Tibial nerve (tissue), 4 donors: ENCODE data around the gene ART4. TPM values are rescaled to one million over a fixed set of nuclear protein-coding genes. Genes with fewer than 3 reads are reported as not detected.
A peak's percentile ranks its signal among the peaks of the same experiment; 100 is the strongest.

ENCODE experiments used
- DNase-seq, 2 donors: peaks; one replicate each; pipeline ENCODE4 v3.0.0-alpha.2; 2019; ENCODE audit warnings: low spot score in 2 of 2
- H3K27ac ChIP-seq, 4 donors: fragments of 200-600 bp; sonication (generic) in 3 of 4; one replicate each; pipeline ENCODE4 v1.5.1; 2017 to 2019; ENCODE audit warnings: mild to moderate bottlenecking in 1 of 4
- H3K27me3 ChIP-seq, 2 donors: fragments of 200-600 bp; sonication (generic) in 1 of 2; one replicate each; pipeline versions ENCODE4 v1.5.1 to v1.6.0; 2017 to 2019
- H3K36me3 ChIP-seq, 3 donors: fragments of 200-600 bp; sonication (generic); one replicate each; pipeline ENCODE4 v1.5.1; 2018 to 2019
- H3K4me1 ChIP-seq, 4 donors: fragments of 200-600 bp; sonication (generic) in 3 of 4; one replicate each; pipeline ENCODE4 v1.5.1; 2017 to 2019
- H3K4me3 ChIP-seq, 4 donors: fragments of 200-600 bp; sonication (generic) in 3 of 4; one replicate each; pipeline ENCODE4 v1.5.1; 2017 to 2019; ENCODE audit warnings: mild to moderate bottlenecking in 1 of 4, moderate library complexity in 1 of 4
- H3K9me3 ChIP-seq, 4 donors: fragments of 200-600 bp; sonication (generic) in 3 of 4; one replicate each; pipeline ENCODE4 v1.5.1; 2017 to 2019
- CTCF ChIP-seq, 5 experiments: fragments of 200-600 bp in 3 of 5; fragments of 450-650 bp in 2 of 5; sonication (generic) in 3 of 5; IDR thresholded peaks; one replicate each; pipeline ENCODE4 v1.5.1; 2016 to 2019; ENCODE audit warnings: antibody characterized with exemption in 5 of 5, mild to moderate bottlenecking in 3 of 5, moderate library complexity in 2 of 5
- EP300 ChIP-seq, 2 donors: sonication (generic); formaldehyde crosslinking; IDR thresholded peaks; one replicate each; pipeline ENCODE4 v1.6.1; 2017; ENCODE audit warnings: antibody characterized with exemption in 2 of 2, mild to moderate bottlenecking in 1 of 2
- POLR2A ChIP-seq, 2 donors: fragments of 450-650 bp; IDR thresholded peaks; one replicate each; pipeline ENCODE4 v1.6.1; 2017; ENCODE audit warnings: antibody characterized with exemption in 2 of 2, mild to moderate bottlenecking in 2 of 2, moderate library complexity in 2 of 2
- WGBS, 2 donors: methylation state at CpG; one replicate each; pipeline ENCODE4 v1.1.5; 2018; 5-methylcytosine and 5-hydroxymethylcytosine counted together
- total RNA-seq, 4 donors: library from RNA; depleted of rRNA; stranded (reverse); fragments of >200 nt; gene quantifications; one replicate each; pipeline ENCODE4 v1.1.0, GENCODE V29; 2016

Gene ART4
- total RNA-seq, 4 donors from 2014 or later = under 0.01 to 5.9 (median 1.4) TPM

GRCh38 chr12:14782756-14783155 lies 60.6 kb downstream of the ART4 start:
- Histone ChIP-seq H3K9me3 (no peaks in the 10 kb centered on the region), H3K27me3 (no peaks in the 10 kb centered on the region), H3K36me3 (peaks cover 0 to 35% (median 0%) of the 10 kb centered on the region in 3 donors), H3K27ac (no peak overlapping the region), H3K4me1 (peaks cover 0 to 21% (median 0%) of the 10 kb centered on the region in 4 donors), H3K4me3 (no peak overlapping the region)
- TF ChIP-seq CTCF (IDR thresholded peaks at IDR 0.05) (no peak), POLR2A (IDR thresholded peaks at IDR 0.05) (no peak), EP300 (IDR thresholded peaks at IDR 0.05) (no peak)
- no peak for DNase-seq

GRCh38 chr12:14781563-14781962 lies 61.8 kb downstream of the ART4 start:
- 74 to 83% methylated on average over 2 of the region's 2 CpGs for WGBS, 2 donors
- H3K4me1 ChIP-seq = peaks cover 0 to 33% (median 0%) of the 10 kb centered on the region in 4 donors
- H3K4me3 ChIP-seq = no peak overlapping the region
- no peak for DNase-seq
- no peaks in the 10 kb centered on the region for H3K9me3 ChIP-seq
- TF ChIP-seq POLR2A (IDR thresholded peaks at IDR 0.05) (no peak), EP300 (IDR thresholded peaks at IDR 0.05) (no peak), CTCF (IDR thresholded peaks at IDR 0.05) (no peak)
- peaks cover 0 to 23% (median 0%) of the 10 kb centered on the region in 3 donors for H3K36me3 ChIP-seq
- no peaks in the 10 kb centered on the region for H3K27me3 ChIP-seq
- H3K27ac ChIP-seq = no peak overlapping the region

GRCh38 chr12:14780859-14781258 lies 62.5 kb downstream of the ART4 start:
- Histone ChIP-seq H3K27me3 (no peaks in the 10 kb centered on the region), H3K4me1 (peaks cover 0 to 40% (median 3%) of the 10 kb centered on the region in 4 donors), H3K36me3 (peaks cover 0 to 17% (median 0%) of the 10 kb centered on the region in 3 donors), H3K9me3 (no peaks in the 10 kb centered on the region), H3K27ac (peak overlapping the region in 2 of 4 donors; percentile 26 to 35), H3K4me3 (peak overlapping the region in 1 of 4 donors; percentile 20)
- TF ChIP-seq EP300 (IDR thresholded peaks at IDR 0.05) (no peak), CTCF (IDR thresholded peaks at IDR 0.05) (no peak), POLR2A (IDR thresholded peaks at IDR 0.05) (no peak)
- DNase-seq = no peak
- WGBS, 2 donors = 78 to 92% methylated on average over 3 of the region's 3 CpGs

- Histone ChIP-seq H3K4me3 (no peak overlapping the region), H3K4me1 (peaks cover 0 to 44% (median 4%) of the 10 kb centered on the region in 4 donors), H3K9me3 (no peaks in the 10 kb centered on the region), H3K27me3 (no peaks in the 10 kb centered on the region), H3K27ac (peak overlapping the region in 1 of 4 donors; percentile 35), H3K36me3 (peaks cover 0 to 10% (median 0%) of the 10 kb centered on the region in 3 donors)
- TF ChIP-seq CTCF (IDR thresholded peaks at IDR 0.05) (no peak), POLR2A (IDR thresholded peaks at IDR 0.05) (no peak), EP300 (IDR thresholded peaks at IDR 0.05) (no peak)
- 60 to 78% methylated on average over 2 of the region's 2 CpGs for WGBS, 2 donors
- no peak for DNase-seq
Measured at GRCh38 chr12:14779834-14780233, 63.5 kb downstream of the ART4 start.

- no peak for DNase-seq
- 28 to 45% methylated on average over 3 of the region's 3 CpGs for WGBS, 2 donors
- no peak overlapping the region for H3K4me3 ChIP-seq
Measured at GRCh38 chr12:14777271-14777670, 66.1 kb downstream of the ART4 start.

More at GRCh38 chr12:14777271-14777670, 66.1 kb downstream of the ART4 start:
- no peaks in the 10 kb centered on the region for H3K9me3 ChIP-seq
- no peaks in the 10 kb centered on the region for H3K36me3 ChIP-seq
- peaks cover 0 to 45% (median 7%) of the 10 kb centered on the region in 4 donors for H3K4me1 ChIP-seq
- no peaks in the 10 kb centered on the region for H3K27me3 ChIP-seq
- peak overlapping the region in 3 of 4 donors; percentile 38 to 99 (median 93) for H3K27ac ChIP-seq
- no peak for TF ChIP-seq POLR2A (IDR thresholded peaks at IDR 0.05)
- TF ChIP-seq EP300 (IDR thresholded peaks at IDR 0.05) = no peak
- TF ChIP-seq CTCF (IDR thresholded peaks at IDR 0.05) = no peak
